DND-41 (cell line): ENCODE results near the gene ISG20.

Experiments
- CTCF ChIP-seq: IDR thresholded peaks from 2 replicates; pipeline ENCODE4 v1.5.1; 2012; ENCODE audit warnings: borderline replicate concordance, low read length, moderate library complexity, mild to moderate bottlenecking; ENCODE audit not compliant: poor library complexity, severe bottlenecking; ENCODE audit errors: extremely low read depth
- EZH2 ChIP-seq: IDR thresholded peaks from 3 replicates; pipeline ENCODE4 v1.6.1; 2012; ENCODE audit warnings: borderline replicate concordance, low read depth, mild to moderate bottlenecking, moderate library complexity, low read length, inconsistent platforms; ENCODE audit not compliant: severe bottlenecking

- no peak for TF ChIP-seq CTCF
- TF ChIP-seq EZH2: no peak
These were observed 33.4 kb upstream of the ISG20 start for GRCh38 chr15:88605189-88606069.
